IMR-90 (cell line): ENCODE results near the gene RCBTB1. TPM values are rescaled to one million over a fixed set of nuclear protein-coding genes. Genes with fewer than 3 reads are reported as not detected.

ENCODE experiments used
- ATAC-seq: fragments of 200-7000 bp; cut with Tn5 transposase; 2 replicates; pipeline ENCODE4 v1.9.1; 2020; ENCODE audit warnings: low read depth, mild to moderate bottlenecking, moderate library complexity
- BruUV-seq: library from RNA; stranded (reverse); fragments of 400-500 nt; replicated peaks from 2 replicates; lab custom pipeline; 2021; lab: Mats Ljungman, UMichigan
- CTCF ChIA-PET: fragments of 300-600 bp; formaldehyde crosslinking; extraction: SDS; loops from one replicate; lab custom pipeline; 2021; ENCODE audit warnings: antibody characterized with exemption; lab: Yijun Ruan, JAX
- POLR2A ChIA-PET: fragments of 300-600 bp; sonication (Branson Sonifier 250); formaldehyde crosslinking; loops from one replicate; lab custom pipeline; 2022; ENCODE audit warnings: antibody characterized with exemption; ENCODE audit not compliant: unreplicated experiment; lab: Charles Lee
- DNase-seq: peaks from one replicate; pipeline ENCODE4 v3.0.0; 2013
- H2AFZ ChIP-seq: replicated peaks from 2 replicates; pipeline ENCODE3; 2013; ENCODE audit warnings: low read length, mild to moderate bottlenecking; ENCODE audit not compliant: poor library complexity
- H2AK5ac ChIP-seq: 2 replicates; pipeline ENCODE4 v1.6.1; 2013; ENCODE audit warnings: low read depth, low read length, inconsistent platforms
- H2AK9ac ChIP-seq: replicated peaks from 2 replicates; pipeline ENCODE3; 2013; ENCODE audit warnings: mild to moderate bottlenecking, low read depth, low read length, moderate library complexity; ENCODE audit not compliant: poor library complexity
- H2BK120ac ChIP-seq: 2 replicates; pipeline ENCODE4 v1.6.1; 2013; ENCODE audit warnings: low read depth, low read length, inconsistent platforms
- H2BK15ac ChIP-seq: 3 replicates; pipeline ENCODE4 v1.6.1; 2013; ENCODE audit warnings: low read depth, low read length, inconsistent platforms
- H2BK20ac ChIP-seq: 2 replicates; pipeline ENCODE4 v1.6.1; 2013; ENCODE audit warnings: low read depth, mild to moderate bottlenecking, inconsistent platforms, low read length, moderate library complexity
- H2BK5ac ChIP-seq: 2 replicates; pipeline ENCODE4 v1.6.1; 2013; ENCODE audit warnings: mild to moderate bottlenecking, low read depth, low read length, inconsistent platforms; ENCODE audit not compliant: poor library complexity, severe bottlenecking
- H3K14ac ChIP-seq: replicated peaks from 2 replicates; pipeline ENCODE4 v1.6.1; 2013; ENCODE audit warnings: low read depth, low read length, inconsistent platforms
- H3K18ac ChIP-seq: 2 replicates; pipeline ENCODE4 v1.6.1; 2013; ENCODE audit warnings: low read depth, low read length, control low read depth
- H3K23ac ChIP-seq: 2 replicates; pipeline ENCODE4 v1.6.1; 2013; ENCODE audit warnings: low read depth, low read length, inconsistent platforms
- H3K27ac ChIP-seq: 2 replicates; pipeline ENCODE4 v1.5.1; 2013; ENCODE audit warnings: mild to moderate bottlenecking, control low read depth, low read length; ENCODE audit not compliant: insufficient read depth
- H3K27me3 ChIP-seq: 2 replicates; pipeline ENCODE4 v1.6.1; 2013; ENCODE audit warnings: low read length; ENCODE audit not compliant: control insufficient read depth, insufficient read depth
- H3K36me3 ChIP-seq: 2 replicates; pipeline ENCODE4 v1.6.1; 2013; ENCODE audit warnings: low read length, mixed read lengths; ENCODE audit not compliant: control insufficient read depth, insufficient read depth
- H3K4ac ChIP-seq: 2 replicates; pipeline ENCODE4 v1.6.1; 2013; ENCODE audit warnings: low read depth, low read length, inconsistent platforms
- H3K4me1 ChIP-seq: 2 replicates; pipeline ENCODE4 v1.6.1; 2013; ENCODE audit warnings: low read length, mixed read lengths; ENCODE audit not compliant: control insufficient read depth, insufficient read depth
- H3K4me2 ChIP-seq: 2 replicates; pipeline ENCODE4 v1.6.1; 2013; ENCODE audit warnings: low read depth, mild to moderate bottlenecking, control low read depth, low read length, moderate library complexity
- H3K4me3 ChIP-seq: 2 replicates; pipeline ENCODE4 v1.5.1; 2013; ENCODE audit warnings: low read depth, mild to moderate bottlenecking, control low read depth, low read length, moderate library complexity; ENCODE audit not compliant: insufficient read depth
- H3K56ac ChIP-seq: 2 replicates; pipeline ENCODE4 v1.6.1; 2013; ENCODE audit warnings: low read length, inconsistent platforms; ENCODE audit not compliant: insufficient read depth; ENCODE audit errors: extremely low read depth
- H3K79me1 ChIP-seq, 2 experiments: 2 replicates each; pipeline ENCODE4 v1.6.1; 2013; ENCODE audit warnings: low read length in 2 of 2, inconsistent platforms in 1 of 2, low read depth in 1 of 2
- H3K9ac ChIP-seq: 2 replicates; pipeline ENCODE4 v1.6.1; 2013; ENCODE audit warnings: low read depth, low read length, control low read depth
- H3K9me1 ChIP-seq: 2 replicates; pipeline ENCODE4 v1.6.1; 2013; ENCODE audit warnings: low read length, inconsistent platforms; ENCODE audit not compliant: insufficient read depth
- H3K9me3 ChIP-seq: 2 replicates; pipeline ENCODE4 v1.6.1; 2013; ENCODE audit warnings: low read length; ENCODE audit not compliant: control insufficient read depth, insufficient read depth
- H4K20me1 ChIP-seq: 2 replicates; pipeline ENCODE4 v1.6.1; 2013; ENCODE audit warnings: low read length, inconsistent platforms; ENCODE audit not compliant: insufficient read depth
- H4K5ac ChIP-seq: 2 replicates; pipeline ENCODE4 v1.6.1; 2013; ENCODE audit warnings: mild to moderate bottlenecking, low read depth, low read length, control low read depth
- H4K8ac ChIP-seq, 2 experiments: 2 replicates each; pipeline ENCODE4 v1.6.1; 2013; ENCODE audit warnings: low read depth in 2 of 2, low read length in 2 of 2, control low read depth in 1 of 2, inconsistent platforms in 1 of 2
- H4K91ac ChIP-seq: 2 replicates; pipeline ENCODE4 v1.6.1; 2013; ENCODE audit warnings: low read depth, low read length, inconsistent platforms; ENCODE audit not compliant: insufficient read depth
- CEBPB ChIP-seq: IDR thresholded peaks from 2 replicates; pipeline ENCODE4 v1.6.1; 2012; ENCODE audit warnings: low read depth, low read length, improper control_type of control experiment
- CTCF ChIP-seq: conservative IDR thresholded peaks from 2 replicates; pipeline ENCODE4 v1.5.1; 2012; ENCODE audit warnings: mild to moderate bottlenecking, low read depth, low read length, improper control_type of control experiment
- MAZ ChIP-seq: IDR thresholded peaks from 2 replicates; pipeline ENCODE4 v1.6.1; 2012; ENCODE audit warnings: low read depth, mild to moderate bottlenecking, low read length, improper control_type of control experiment, moderate library complexity, borderline replicate concordance
- MXI1 ChIP-seq: IDR thresholded peaks from 2 replicates; pipeline ENCODE4 v1.6.1; 2012; ENCODE audit warnings: low read depth, mild to moderate bottlenecking, low read length, moderate library complexity, borderline replicate concordance
- RAD21 ChIP-seq: IDR thresholded peaks from 2 replicates; pipeline ENCODE4 v1.6.1; 2012; ENCODE audit warnings: low read length, improper control_type of control experiment
- RCOR1 ChIP-seq: IDR thresholded peaks from 2 replicates; pipeline ENCODE4 v1.6.1; 2012; ENCODE audit warnings: mild to moderate bottlenecking, low read length, improper control_type of control experiment; ENCODE audit not compliant: insufficient replicate concordance
- RFX5 ChIP-seq: IDR thresholded peaks from 2 replicates; pipeline ENCODE4 v1.8.0; 2012; ENCODE audit warnings: low read depth, mild to moderate bottlenecking, low read length, moderate library complexity
- SMC3 ChIP-seq: fragments of 150-350 bp; IDR thresholded peaks from 2 replicates; pipeline ENCODE4 v1.6.1; 2016; ENCODE audit warnings: low read depth, mild to moderate bottlenecking, antibody characterized with exemption, low read length, moderate library complexity
- USF2 ChIP-seq: fragments of 150-350 bp; IDR thresholded peaks from 2 replicates; pipeline ENCODE4 v1.6.1; 2017; ENCODE audit warnings: mild to moderate bottlenecking, antibody characterized with exemption, low read length, low read depth
- WGBS, 2 experiments: methylation state at CpG; one replicate each; pipeline versions ENCODE4 v1.1.5 to v1.1.7; 2013; ENCODE audit warnings: missing lambda C conversion rate in 2 of 2; ENCODE audit not compliant: insufficient read length in 1 of 2; ENCODE audit errors: extremely low coverage in 2 of 2; 5-methylcytosine and 5-hydroxymethylcytosine counted together
- dilution Hi-C: fragments of 300-500 bp; cut with HindIII; formaldehyde crosslinking; loops from one replicate; pipeline ENCODE4 v1.14.3; 2018; ENCODE audit warnings: low sequenced_read_pairs; ENCODE audit not compliant: unreplicated experiment
- in situ Hi-C: fragments of 300-500 bp; cut with MboI; formaldehyde crosslinking; loops from 3 replicates; pipeline ENCODE4 v1.14.3; 2019; ENCODE audit warnings: low sequenced_read_pairs, inconsistent platforms, mixed read lengths
- intact Hi-C: fragments of 100-400 bp; cut with micrococcal nuclease; formaldehyde crosslinking; loops from 2 replicates; pipeline ENCODE4 v1.10.0; 2022
- polyA plus RNA-seq, 3 experiments: library from polyadenylated mRNA; depleted of rRNA; stranded (reverse); fragments of >200 nt; gene quantifications; 2 replicates each; pipeline ENCODE4 v1.2.3, GENCODE V29; 2012; ENCODE audit warnings: low replicate concordance in 1 of 3
- total RNA-seq: library from RNA; depleted of rRNA; stranded (reverse); fragments of >200 nt; gene quantifications from 2 replicates; pipeline ENCODE4 v1.2.3, GENCODE V29; 2012

Gene RCBTB1
- total and polyA plus RNA-seq, 2 of the 4 experiments (the other 2 are of a cell fraction) = 11.3 to 11.6 TPM

- no TSS peak for BruUV-seq
- dilution Hi-C loops = no loop called here
- no peak overlapping the region for H3K4me3 ChIP-seq
- H3K4me1 ChIP-seq = no peaks in the 10 kb centered on the region
- H2AK9ac ChIP-seq = no peak overlapping the region
- no peak overlapping the region for H2BK15ac ChIP-seq
- no peaks in the 10 kb centered on the region for H3K36me3 ChIP-seq
- CTCF ChIA-PET = no interaction called here
- no peaks in the 10 kb centered on the region for H4K20me1 ChIP-seq
- no peak for DNase-seq
- H2AK5ac ChIP-seq = no peak overlapping the region
- H2BK5ac ChIP-seq = no peak overlapping the region
- in situ Hi-C loops = no loop called here
- no peaks in the 10 kb centered on the region for H3K79me1 ChIP-seq
- H3K9ac ChIP-seq = no peak overlapping the region
- H2AFZ ChIP-seq = peak overlapping the region; percentile 43
- H3K23ac ChIP-seq = no peak overlapping the region
- H3K4ac ChIP-seq = no peak overlapping the region
- H3K4me2 ChIP-seq = no peak overlapping the region
- no peak for ATAC-seq
- no peak overlapping the region for H3K56ac ChIP-seq
- intact Hi-C loops = loop anchor here (10.0 kb wide), 1 partner anchor 630 kb away; the partner anchor contains the start of gene FNDC3A
- 54% methylated on average over 5 of the region's 5 CpGs; no CpG with 5 or more reads in 1 of the 2 experiments for WGBS, 2 experiments
- no peaks in the 10 kb centered on the region for H3K9me1 ChIP-seq
- no peak overlapping the region for H4K8ac ChIP-seq
- H4K5ac ChIP-seq = no peak overlapping the region
- POLR2A ChIA-PET = no interaction called here
- no peak for TF ChIP-seq MAZ
- TF ChIP-seq RAD21 = no peak
- no peak for TF ChIP-seq CEBPB
- no peak for TF ChIP-seq SMC3
- TF ChIP-seq USF2 = no peak
- TF ChIP-seq RCOR1 = no peak
- no peak for TF ChIP-seq CTCF
- no peak for TF ChIP-seq RFX5
- no peak for TF ChIP-seq MXI1
- H3K9me3 ChIP-seq = no peaks in the 10 kb centered on the region
- H2BK120ac ChIP-seq = no peak overlapping the region
- no peak overlapping the region for H3K27ac ChIP-seq
- no peak overlapping the region for H3K14ac ChIP-seq
- no peaks in the 10 kb centered on the region for H3K27me3 ChIP-seq
- H4K91ac ChIP-seq = no peak overlapping the region
- no peak overlapping the region for H2BK20ac ChIP-seq
- no peak overlapping the region for H3K18ac ChIP-seq
Observed at GRCh38 chr13:49604570-49604969, 19.2 kb upstream of the RCBTB1 start.
